A549 (cell line): ENCODE results near the gene LGALS7.

Source experiments
- CEBPB ChIP-seq, 2 experiments: fragments of >200 bp in 1 of 2; sonication (Bioruptor Twin) in 1 of 2; formaldehyde crosslinking in 1 of 2; IDR thresholded peaks; 2 replicates each; pipeline ENCODE4 v1.6.1; 2012 to 2016
- CTCF ChIP-seq: fragments of >200 bp; sonication (Bioruptor Twin); formaldehyde crosslinking; IDR thresholded peaks from 3 replicates; pipeline ENCODE4 v1.5.1; 2016
- HDAC2 ChIP-seq: fragments of 200-600 bp; sonication (generic); IDR thresholded peaks from 2 replicates; pipeline ENCODE4 v1.6.1; 2016
- HOXB5 ChIP-seq: fragments of 250-450 bp; sonication (Bioruptor Pico); IDR thresholded peaks from 2 replicates; pipeline ENCODE4 v1.5.0; 2020; ENCODE audit warnings: mild to moderate bottlenecking, moderate library complexity
- JUN ChIP-seq, 2 experiments: fragments of >200 bp; sonication (Bioruptor Twin); formaldehyde crosslinking; IDR thresholded peaks; 2 replicates in 1 of 2; 3 replicates in 1 of 2; pipeline ENCODE4 v1.6.1; 2016 to 2017
- KDM1A ChIP-seq: fragments of 200-600 bp; sonication (generic); IDR thresholded peaks from 2 replicates; pipeline ENCODE4 v1.6.1; 2016; ENCODE audit warnings: low read depth, mild to moderate bottlenecking
- MAFK ChIP-seq: fragments of 450-650 bp; IDR thresholded peaks from 2 replicates; pipeline ENCODE4 v1.6.1; 2014; ENCODE audit not compliant: partially characterized antibody
- MAX ChIP-seq: IDR thresholded peaks from 2 replicates; pipeline ENCODE4 v1.6.1; 2012
- MAZ ChIP-seq: fragments of 150-350 bp; IDR thresholded peaks from 2 replicates; pipeline ENCODE4 v1.6.1; 2014; ENCODE audit warnings: antibody characterized with exemption, low read depth, low read length, borderline replicate concordance
- PBX3 ChIP-seq: IDR thresholded peaks from 2 replicates; pipeline ENCODE4 v1.6.1; 2012
- REST ChIP-seq: fragments of 200-600 bp; sonication (generic); IDR thresholded peaks from 2 replicates; pipeline ENCODE4 v1.6.1; 2016; ENCODE audit warnings: antibody characterized with exemption, mild to moderate bottlenecking, moderate library complexity
- RFX5 ChIP-seq: fragments of 450-650 bp; IDR thresholded peaks from 2 replicates; pipeline ENCODE4 v1.7.1; 2014; ENCODE audit warnings: antibody characterized with exemption, mild to moderate bottlenecking, moderate library complexity
- ZNF302 ChIP-seq: fragments of 250-450 bp; sonication (Bioruptor Pico); IDR thresholded peaks from 2 replicates; pipeline ENCODE4 v1.9.0; 2021; ENCODE audit warnings: inconsistent platforms, mild to moderate bottlenecking, moderate library complexity

GRCh38 chr19:38793177-38793576 is 19.9 kb upstream of the LGALS7 start:
- TF ChIP-seq CTCF, result no peak
- no peak for TF ChIP-seq HOXB5 (CRISPR knock-in tag)
- TF ChIP-seq ZNF302 (CRISPR knock-in tag), result no peak
- no peak for TF ChIP-seq REST
- TF ChIP-seq JUN (IDR thresholded peaks at IDR 0.05), result no peak
- no peak for TF ChIP-seq MAZ
- no peak for TF ChIP-seq MAX
- no peak for TF ChIP-seq PBX3
- no peak for TF ChIP-seq MAFK
- TF ChIP-seq KDM1A, result no peak
- TF ChIP-seq CEBPB (IDR thresholded peaks at IDR 0.05), result no peak
- TF ChIP-seq RFX5, result no peak
- TF ChIP-seq HDAC2, result no peak
